Omental fat pad (tissue), 4 donors: ENCODE results near the gene DEF6. TPM values are rescaled to one million over a fixed set of nuclear protein-coding genes. Genes with fewer than 3 reads are reported as not detected.

Experiments used
- ATAC-seq: fragments of 150-250 bp; one replicate; pipeline ENCODE4 v1.9.1; 2016; ENCODE audit warnings: mild to moderate bottlenecking, moderate library complexity; ENCODE audit not compliant: low FRiP score
- DNase-seq: peaks from one replicate; pipeline ENCODE4 v3.0.0-alpha.2; 2019; ENCODE audit warnings: low spot score
- total RNA-seq, 4 donors: library from RNA; depleted of rRNA; stranded (reverse); fragments of >200 nt; gene quantifications; one replicate each; pipeline ENCODE4 v1.1.0, GENCODE V29; 2016
- TF ChIP-seq, protein P1 (sequence below), 3 donors: fragments of 450-650 bp; IDR thresholded peaks; one replicate each; pipeline ENCODE4 v1.5.1; 2016 to 2017; ENCODE audit warnings: antibody characterized with exemption in 3 of 3, mild to moderate bottlenecking in 3 of 3, moderate library complexity in 2 of 3

The DEF6 gene
- total RNA-seq, 4 donors from 2014 or later, result 6.6 to 17.4 (median 9.3) TPM

DNA sequence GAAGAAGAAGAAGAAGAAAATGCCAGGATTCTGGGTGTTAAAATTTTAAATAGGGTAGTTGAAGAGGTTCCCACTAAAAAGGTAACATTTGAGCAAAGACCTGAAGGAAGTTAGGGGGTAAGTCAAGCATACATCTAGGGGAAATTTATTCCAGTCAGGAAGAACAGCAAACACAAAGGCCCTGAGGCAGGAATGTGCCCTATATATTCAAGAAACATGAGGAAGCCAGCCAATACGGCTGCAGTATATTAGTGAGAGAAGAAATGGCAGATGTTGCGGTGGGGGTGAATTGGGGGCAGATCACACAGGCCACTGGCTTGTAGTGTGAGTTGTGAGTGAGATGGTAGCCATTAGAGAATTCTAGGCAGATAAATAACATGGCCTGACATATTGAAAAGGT lies 32.1 kb upstream of the DEF6 start:
- no peak for DNase-seq
- no peak for ATAC-seq
- TF ChIP-seq, protein P1, sequence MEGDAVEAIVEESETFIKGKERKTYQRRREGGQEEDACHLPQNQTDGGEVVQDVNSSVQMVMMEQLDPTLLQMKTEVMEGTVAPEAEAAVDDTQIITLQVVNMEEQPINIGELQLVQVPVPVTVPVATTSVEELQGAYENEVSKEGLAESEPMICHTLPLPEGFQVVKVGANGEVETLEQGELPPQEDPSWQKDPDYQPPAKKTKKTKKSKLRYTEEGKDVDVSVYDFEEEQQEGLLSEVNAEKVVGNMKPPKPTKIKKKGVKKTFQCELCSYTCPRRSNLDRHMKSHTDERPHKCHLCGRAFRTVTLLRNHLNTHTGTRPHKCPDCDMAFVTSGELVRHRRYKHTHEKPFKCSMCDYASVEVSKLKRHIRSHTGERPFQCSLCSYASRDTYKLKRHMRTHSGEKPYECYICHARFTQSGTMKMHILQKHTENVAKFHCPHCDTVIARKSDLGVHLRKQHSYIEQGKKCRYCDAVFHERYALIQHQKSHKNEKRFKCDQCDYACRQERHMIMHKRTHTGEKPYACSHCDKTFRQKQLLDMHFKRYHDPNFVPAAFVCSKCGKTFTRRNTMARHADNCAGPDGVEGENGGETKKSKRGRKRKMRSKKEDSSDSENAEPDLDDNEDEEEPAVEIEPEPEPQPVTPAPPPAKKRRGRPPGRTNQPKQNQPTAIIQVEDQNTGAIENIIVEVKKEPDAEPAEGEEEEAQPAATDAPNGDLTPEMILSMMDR (IDR thresholded peaks at IDR 0.05), result no peak

DNA sequence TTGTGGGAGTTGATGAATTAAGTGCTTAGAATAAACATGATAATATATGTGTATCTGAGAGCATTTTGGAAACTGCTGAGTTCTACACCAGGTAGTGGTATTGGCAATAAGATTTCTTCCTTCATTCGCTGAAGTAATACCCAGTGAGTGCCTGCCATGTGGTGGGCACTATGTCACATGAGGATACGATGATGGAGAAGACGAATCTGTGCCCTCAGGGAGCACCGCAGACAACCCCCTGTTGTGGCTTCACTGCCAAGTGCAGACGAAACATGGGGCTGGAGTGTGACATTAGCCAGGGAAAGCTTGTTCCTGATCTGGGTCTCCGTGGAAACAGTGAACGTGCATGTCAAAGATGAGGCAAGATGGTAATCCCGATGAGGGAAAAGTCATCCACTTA lies 30.2 kb upstream of the DEF6 start:
- TF ChIP-seq, protein P1 (IDR thresholded peaks at IDR 0.05), result no peak
- ATAC-seq (no peak), DNase-seq (no peak)

DNA sequence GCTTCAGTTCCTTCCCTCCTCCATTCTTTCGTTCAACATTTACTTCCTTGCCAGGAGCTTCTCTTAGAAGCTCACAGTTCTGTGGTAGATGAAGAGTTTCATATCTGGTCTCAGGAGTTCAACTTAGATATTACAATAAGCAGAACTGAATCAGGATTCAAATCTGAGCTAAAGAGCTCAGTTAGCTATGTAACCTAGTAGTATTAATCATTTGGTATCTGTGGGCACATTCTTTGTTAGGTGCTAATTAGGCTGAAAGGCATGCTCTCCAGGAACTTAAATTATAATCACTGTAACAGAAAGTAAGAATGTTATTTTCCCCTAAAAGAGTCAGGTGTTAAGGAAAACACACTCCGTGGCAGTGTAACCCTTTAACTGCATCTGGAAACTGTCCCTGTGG lies 29.7 kb upstream of the DEF6 start:
- no peak for DNase-seq
- TF ChIP-seq, protein P1 (IDR thresholded peaks at IDR 0.05), result no peak
- ATAC-seq, result no peak

DNA sequence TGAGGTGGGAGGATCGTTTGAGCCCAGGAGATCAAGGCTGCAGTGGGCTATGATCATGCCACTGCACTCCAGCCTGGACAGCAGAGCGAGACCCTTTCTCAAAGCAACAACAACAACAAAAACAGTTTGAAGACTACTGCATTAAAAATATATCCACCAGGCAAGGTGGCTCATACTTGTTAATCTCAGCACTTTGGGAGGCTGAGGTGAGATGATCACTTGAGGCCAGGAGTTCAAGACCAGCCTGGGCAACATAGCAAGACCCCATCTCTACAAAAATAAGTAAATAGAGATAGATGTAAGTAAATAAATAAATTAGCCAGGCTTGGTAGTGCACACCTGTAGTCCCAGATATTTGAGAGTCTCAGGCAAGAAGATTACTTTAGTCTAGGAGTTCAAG lies 25.6 kb upstream of the DEF6 start:
- DNase-seq (no peak), ATAC-seq (no peak)
- TF ChIP-seq, protein P1 (IDR thresholded peaks at IDR 0.05), result no peak

DNA sequence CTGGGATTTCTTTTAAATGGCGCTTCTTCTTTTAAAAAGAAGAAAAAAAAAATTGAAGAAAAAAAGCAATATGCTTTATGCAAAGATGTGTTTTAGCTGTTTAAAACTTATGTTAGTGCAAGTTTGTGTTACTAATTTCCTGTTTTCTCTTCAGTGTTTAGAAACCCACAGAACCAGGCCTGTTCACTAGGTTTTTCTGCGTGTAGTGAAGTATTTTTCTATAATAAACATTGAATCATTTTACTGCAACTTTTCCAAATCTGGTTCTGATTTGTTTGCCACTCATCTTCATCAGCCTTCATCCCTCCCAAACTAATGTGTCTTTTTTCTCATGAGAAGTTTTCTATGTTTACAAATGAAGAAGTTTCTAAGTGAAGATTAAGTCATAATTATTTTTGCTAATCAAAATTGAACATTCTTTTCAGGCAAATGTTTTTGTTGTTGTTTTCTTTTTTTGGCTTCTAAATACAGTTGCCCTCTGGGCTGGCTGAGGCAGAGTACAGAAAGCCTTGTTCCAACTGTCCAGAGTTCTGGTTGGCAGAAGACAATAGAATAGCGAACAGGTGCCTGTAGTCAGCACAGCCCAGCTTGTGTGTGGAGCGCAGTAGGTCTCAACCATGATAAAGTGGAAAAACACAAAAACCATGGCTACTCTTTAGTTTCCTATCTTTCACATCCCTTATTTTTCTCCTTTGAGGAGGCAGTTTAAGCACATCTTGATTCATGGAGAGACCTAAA lies 23.6 kb upstream of the DEF6 start:
- TF ChIP-seq, protein P1 (IDR thresholded peaks at IDR 0.05), result no peak
- DNase-seq, result no peak
- no peak for ATAC-seq

DNA sequence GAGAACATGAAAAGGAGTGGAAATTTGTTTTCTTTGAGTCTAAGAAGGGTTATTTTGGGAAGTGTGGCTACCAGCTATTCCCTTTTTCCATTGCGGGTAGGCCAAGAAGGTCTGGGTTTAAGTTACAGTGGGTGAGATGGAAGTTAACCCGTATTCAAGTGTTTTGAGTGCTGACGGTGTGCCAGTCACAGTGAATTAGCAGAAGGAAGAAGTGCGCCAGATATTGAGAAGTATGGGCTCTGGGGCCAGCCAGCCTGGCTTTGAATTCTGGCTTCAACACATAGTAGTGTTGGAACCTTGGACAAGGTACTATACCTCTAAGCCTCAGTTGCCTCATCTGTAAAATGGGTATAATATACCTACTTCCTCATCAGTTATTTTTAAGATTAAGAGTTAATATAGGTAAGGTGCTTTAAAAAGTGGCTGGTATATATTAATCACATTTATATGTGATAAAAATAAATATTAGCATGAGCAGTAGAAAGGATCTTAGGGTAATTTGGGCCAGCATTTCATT lies 21.8 kb upstream of the DEF6 start:
- ATAC-seq, result no peak
- no peak for DNase-seq
- TF ChIP-seq, protein P1 (IDR thresholded peaks at IDR 0.05), result no peak

DNA sequence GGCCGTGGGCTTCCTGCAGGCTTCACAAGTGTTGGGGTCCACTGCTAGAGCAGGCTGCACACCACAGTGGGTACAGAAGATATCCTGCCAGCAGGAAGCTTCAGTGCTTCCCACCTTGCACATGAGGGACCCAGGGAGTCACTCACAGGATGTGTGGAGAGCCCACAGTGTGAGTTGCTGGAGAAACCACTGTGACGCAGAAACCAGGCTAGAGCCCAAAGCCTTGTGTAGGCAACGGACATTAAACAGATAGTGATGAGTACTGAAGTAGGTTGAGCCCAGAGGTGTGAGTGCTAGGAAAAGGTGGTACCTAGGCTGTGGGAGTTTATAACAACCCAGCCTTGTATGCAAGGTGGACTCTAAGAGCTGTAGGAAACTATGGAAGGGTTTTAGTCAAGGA lies 18.9 kb upstream of the DEF6 start:
- no peak for ATAC-seq
- DNase-seq, result no peak
- TF ChIP-seq, protein P1 (IDR thresholded peaks at IDR 0.05), result no peak
